Left cardiac atrium (tissue), 4 donors: Measurements from ENCODE around the gene CLPTM1L. TPM values are rescaled to one million over a fixed set of nuclear protein-coding genes. Genes with fewer than 3 reads are reported as not detected.
"Not testable (repeated sequence)": the region's sequence is repeated elsewhere in the genome, so short reads cannot be mapped to it uniquely, and the experiment has no call there.

Experiments used
- ATAC-seq, 2 donors: fragments of 200-7000 bp; cut with Tn5 transposase; one replicate each; pipeline ENCODE4 v1.9.1; 2020; ENCODE audit warnings: mild to moderate bottlenecking in 2 of 2, moderate library complexity in 2 of 2
- DNase-seq: peaks from one replicate; pipeline ENCODE4 v3.0.0-alpha.2; 2020
- intact Hi-C, 2 donors: fragments of 100-400 bp; cut with DNase I; formaldehyde crosslinking; loops; one replicate each; pipeline versions ENCODE4 v1.14.1 to v1.15.1; 2022 to 2023
- total RNA-seq, 2 donors: library from RNA; stranded (reverse); fragmentation: NEBNext Ultra II Directional; extraction: Animal tissue kit (Norgen Biotek cat#: 25700); gene quantifications; one replicate each; pipeline ENCODE4 v1.2.1, GENCODE V29; 2021
- donor health status: DM: no; HTN: yes; CAD: no.
- donor health status: DM: no; HTN: yes; CAD: no; lungs with severe emphysema.
- donor health status: DM: yes; HTN: yes; CAD: no.
- donor health status: Dilated cardiomyopathy.

The CLPTM1L gene
- total RNA-seq, 2 donors from 2014 or later, result 46.6 to 51.7 TPM

DNA sequence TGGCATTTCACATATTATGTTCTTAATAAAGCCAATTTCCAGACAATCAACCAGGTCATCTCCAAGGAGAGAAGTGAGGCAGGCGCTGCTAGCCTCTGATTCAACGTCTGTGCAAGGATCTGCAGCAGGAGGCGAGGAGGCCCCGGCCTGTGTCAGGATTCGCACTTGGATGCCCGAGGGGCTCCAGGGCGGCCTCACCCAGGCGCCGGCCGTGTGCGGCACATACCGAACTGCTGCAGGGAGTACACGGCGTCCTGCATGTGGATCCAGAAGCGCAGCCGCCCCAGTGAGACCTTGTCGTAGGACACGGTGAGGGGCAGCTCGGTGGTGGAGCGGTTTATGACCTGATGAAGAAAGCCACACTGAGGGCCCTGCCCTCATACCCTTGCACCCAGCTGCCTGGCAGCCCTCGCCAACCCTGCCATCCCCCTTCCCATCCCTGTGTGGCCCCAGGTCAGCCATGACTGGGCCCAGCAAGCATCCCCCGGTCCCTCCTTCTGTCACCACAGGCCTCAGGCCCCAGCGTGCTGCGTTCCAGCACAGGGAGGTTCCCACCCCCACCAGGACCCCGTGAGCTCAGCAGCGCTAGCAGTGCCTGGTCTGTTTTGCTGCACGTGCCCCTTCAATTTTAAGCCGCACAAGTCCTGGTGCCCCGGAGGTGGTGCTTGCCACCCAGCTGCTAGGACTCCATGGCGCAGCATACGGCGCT lies 9.9 kb downstream of the CLPTM1L start:
- no peak for DNase-seq
- no peak for ATAC-seq
- intact Hi-C loops, result no loop called here

DNA sequence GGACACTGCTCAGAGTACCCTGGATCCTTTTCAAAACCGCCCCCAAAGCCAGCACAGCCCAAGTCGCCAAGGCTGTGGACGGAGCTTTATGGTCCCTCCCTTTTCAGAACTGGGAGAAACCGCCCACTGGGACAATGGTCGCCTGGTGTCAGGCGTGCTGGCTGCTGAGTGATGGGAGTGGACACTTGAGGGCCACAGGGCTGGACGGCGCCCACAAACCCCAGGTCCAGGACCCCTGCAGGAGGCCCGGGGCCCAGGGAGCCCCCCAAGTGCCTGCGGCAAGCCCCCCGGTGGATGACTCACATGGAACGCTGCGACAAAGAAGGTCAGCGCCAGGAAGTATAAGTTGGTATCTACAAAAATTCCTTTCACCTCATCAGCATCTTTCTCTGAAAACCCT lies 10.9 kb downstream of the CLPTM1L start:
- ATAC-seq (no peak), DNase-seq (no peak)
- intact Hi-C loops, result no loop called here

DNA sequence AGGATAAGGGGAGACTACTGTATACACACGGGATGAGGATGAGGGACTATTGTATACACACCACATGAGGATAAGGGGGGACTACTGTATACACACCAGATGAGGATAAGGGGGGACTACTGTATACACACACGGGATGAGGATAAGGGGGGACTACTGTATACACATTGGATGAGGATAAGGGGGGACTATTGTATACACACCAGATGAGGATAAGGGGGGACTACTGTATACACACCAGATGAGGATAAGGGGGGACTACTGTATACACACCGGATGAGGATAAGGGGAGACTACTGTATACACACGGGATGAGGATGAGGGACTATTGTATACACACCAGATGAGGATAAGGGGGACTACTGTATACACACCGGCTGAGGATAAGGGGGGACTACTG lies 11.6 kb downstream of the CLPTM1L start:
- intact Hi-C loops, DNase-seq, ATAC-seq: not testable (repeated sequence)

DNA sequence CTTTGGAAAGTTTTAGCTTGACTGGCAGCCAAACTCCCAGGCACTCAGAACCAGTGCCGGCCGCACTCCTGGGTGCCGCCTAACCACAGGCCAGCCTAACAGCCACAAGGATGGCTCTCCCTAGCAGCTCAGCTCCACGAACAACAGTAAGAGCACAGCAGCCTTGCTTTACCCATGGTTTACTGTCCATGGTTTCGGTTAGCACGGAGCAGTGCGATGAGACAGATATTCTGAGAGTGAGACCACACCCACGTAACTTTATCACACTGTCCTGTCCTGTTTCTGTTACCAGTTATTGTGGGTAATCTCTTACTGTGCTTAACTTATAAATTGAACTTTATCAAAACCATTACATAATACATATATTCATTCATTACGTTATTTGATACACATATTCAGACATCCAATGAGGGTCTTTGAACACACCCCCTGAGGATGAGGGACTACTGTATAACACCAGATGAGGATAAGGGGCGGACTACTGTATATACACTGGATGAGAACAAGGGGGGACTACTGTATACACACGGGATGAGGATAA lies 12.4 kb downstream of the CLPTM1L start:
- no peak for DNase-seq
- ATAC-seq, result no peak
- intact Hi-C loops, result no loop called here

GRCh38 chr5:1331861-1332405 lies 13.0 kb downstream of the CLPTM1L start:
- DNase-seq (no peak), ATAC-seq (no peak)
- intact Hi-C loops, result no loop called here

DNA sequence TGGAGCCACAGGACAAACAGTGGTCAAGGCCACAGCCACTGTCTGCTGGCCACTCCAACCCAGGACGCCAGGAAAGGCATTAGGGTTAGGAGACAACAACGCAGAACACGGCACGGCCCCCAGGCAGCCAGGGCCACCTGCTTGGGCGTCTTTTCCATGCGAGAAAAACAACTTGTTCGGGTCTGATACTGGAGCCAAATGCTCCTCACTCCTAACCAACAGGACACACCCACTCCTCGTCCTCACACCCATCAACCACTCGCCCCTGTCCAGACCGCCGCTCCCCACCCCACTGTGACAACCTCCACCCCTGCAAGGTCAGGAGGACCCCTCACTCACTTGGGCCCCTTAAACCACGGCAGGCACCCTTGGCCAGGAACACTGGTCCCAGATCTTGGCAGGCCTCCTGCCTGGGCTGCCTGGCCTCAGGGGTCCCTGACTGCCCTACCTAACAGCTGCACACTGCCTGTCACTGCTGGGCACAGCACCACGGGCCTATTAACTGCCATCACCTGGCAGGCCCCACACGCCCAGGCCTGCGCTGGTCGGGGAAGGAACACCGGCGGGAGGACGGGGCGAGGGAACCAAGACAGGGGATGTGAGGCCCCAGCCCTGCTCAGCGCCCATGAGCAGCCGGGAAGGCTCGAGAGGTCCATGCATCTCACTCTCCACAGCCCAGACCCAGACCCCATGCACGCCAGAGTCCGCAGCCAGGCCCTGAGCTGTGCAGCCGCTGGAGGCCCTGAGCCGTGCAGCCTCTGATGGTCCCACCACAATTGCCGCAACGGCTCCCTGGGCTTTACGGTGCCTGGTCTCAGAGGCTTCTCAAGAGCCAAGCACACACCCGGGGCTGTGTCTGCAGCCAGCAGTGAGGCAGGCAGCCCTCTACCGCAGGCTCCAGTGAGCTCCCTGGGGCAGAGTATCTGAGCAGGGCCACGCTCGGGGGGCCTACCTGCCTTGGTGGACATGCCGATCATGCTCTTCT lies 13.8 kb downstream of the CLPTM1L start:
- ATAC-seq (peak in 1 of 2 donors; percentile 20), DNase-seq (no peak)
- intact Hi-C loops, result no loop called here

DNA sequence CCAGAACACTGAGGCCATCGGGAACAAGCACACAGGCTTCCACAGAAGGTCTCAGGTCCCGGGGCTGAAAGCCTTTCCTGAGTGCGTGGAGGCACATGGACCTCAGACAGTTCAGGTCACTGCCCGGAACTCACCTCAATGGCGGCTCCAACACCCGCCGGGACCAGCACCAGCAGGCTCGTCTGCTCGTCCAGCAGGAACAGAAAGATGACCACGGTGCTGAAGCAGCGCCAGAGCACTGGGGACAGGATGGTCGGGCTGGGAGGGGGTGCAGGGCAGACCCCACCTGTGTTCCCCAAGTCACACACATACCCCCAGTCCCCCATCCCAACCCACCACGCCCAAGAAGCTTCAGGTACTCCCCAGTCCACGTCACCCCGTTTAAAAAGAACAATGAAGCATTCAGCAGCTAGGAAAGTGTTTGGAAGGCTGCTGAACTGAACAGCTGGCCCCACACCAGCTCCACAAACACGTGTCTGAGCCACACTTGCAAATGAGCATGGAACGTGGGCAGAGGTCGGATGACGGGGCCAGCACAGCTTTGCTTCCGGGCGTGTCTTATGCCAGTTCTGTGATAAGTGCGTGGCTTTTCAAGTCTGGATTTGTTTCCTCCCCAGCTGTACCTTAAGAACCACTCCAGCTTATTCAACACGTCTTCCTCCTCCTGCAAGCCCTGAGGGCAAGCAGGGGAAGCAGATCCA lies 14.6 kb downstream of the CLPTM1L start:
- peak; percentile 83 to 93 for ATAC-seq
- DNase-seq, result no peak
- intact Hi-C loops, result no loop called here

DNA sequence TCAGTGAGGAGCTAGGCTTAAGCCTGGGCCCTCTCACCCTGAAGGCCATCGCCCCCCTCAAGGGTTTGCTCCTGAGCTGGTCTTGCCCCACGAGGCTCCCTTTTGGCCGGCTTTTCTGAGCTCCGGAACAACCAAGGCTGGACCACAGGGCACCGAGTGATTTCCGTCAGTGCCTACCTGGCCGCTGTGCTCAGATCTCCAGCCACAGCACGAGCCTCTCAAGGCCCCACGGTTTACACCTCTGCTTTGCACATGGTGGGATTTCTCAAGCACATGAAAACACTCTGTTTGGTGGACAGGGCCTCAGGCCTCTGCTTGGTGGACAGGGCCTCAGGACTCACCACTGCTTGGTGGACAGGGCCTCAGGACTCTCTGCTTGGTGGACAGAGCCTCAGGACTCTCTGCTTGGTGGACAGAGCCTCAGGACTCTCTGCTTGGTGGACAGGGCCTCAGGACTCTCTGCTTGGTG lies 15.8 kb downstream of the CLPTM1L start:
- intact Hi-C loops, result no loop called here
- DNase-seq (no peak), ATAC-seq (no peak)

DNA sequence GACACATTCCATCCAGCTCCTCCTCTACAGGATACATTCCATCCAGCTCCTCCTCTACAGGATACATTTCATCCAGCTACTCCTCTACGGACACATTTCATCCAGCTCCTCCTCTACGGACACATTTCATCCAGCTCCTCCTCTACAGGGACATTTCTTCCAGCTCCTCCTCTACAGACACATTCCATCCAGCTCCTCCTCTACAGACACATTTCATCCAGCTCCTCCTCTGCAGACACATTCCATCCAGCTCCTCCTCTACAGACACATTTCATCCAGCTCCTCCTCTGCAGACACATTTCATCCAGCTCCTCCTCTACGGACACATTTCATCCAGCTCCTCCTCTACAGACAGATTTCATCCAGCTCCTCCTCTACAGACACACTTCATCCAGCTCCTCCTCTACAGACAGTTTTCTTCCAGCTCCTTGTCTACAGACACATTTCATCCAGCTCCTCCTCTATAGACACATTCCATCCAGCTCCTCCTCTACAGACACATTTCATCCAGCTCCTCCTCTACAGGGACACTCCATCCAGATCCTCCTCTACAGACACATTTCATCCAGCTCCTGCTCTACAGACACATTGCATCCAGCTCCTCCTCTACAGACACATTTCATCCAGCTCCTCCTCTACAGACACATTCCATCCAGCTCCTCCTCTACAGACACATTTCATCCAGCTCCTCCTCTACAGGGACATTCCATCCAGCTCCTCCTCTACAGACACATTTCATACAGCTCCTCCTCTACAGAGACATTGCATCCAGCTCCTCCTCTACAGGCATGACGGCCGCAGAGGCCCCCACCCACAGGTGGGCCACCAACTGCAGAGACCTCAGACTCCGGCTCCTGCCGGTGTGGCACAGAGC lies 16.4 kb downstream of the CLPTM1L start:
- intact Hi-C loops, DNase-seq, ATAC-seq: not testable (repeated sequence)

DNA sequence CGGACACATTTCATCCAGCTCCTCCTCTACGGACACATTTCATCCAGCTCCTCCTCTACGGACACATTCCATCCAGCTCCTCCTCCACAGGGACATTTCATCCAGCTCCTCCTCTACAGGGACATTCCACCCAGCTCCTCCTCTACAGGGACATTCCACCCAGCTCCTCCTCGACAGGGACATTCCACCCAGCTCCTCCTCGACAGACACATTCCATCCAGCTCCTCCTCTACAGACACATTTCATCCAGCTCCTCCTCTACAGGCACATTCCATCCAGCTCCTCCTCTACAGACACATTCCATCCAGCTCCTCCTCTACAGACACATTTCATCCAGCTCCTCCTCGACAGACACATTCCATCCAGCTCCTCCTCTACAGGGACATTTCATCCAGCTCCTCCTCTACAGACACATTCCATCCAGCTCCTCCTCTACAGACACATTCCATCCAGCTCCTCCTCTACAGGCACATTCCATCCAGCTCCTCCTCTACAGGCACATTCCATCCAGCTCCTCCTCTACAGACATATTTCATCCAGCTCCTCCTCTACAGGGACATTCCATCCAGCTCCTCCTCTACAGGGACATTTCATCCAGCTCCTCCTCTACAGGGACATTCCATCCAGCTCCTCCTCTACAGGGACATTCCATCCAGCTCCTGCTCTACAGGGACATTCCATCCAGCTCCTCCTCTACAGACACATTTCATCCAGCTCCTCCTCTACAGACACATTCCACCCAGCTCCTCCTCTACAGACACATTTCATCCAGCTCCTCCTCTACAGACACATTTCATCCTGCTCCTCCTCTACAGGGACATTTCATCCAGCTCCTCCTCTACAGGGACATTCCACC lies 17.8 kb downstream of the CLPTM1L start:
- intact Hi-C loops, DNase-seq, ATAC-seq: not testable (repeated sequence)

- intact Hi-C loops, DNase-seq, ATAC-seq: not testable (repeated sequence)
Observed at GRCh38 chr5:1326532-1326875, 18.4 kb downstream of the CLPTM1L start.

DNA sequence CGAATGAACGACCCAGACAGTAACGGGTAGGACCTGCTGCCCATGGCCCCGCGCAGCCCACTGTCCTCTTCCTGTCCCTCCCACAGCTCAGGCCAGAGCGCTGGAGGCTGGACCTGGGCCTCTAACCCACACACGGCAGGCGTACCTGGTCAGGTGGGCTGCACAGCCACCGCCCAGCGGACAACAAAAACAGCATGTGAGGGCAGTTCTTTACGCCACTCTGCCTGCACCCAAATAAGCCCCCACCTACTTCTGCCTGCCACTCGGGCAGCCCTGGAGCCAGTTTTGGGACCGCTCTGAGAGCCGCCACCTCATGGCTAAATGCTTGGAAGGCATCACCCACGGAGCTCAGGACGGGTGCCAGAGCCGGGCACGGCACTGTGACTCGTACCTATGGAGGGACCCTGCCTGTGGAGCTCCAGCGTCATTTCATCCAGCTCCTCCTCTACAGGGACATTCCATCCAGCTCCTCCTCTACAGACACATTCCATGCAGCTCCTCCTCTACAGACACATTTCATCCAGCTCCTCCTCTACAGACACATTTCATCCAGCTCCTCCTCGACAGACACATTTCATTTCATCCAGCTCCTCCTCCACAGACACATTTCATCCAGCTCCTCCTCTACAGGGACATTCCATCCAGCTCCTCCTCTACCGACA lies 18.9 kb downstream of the CLPTM1L start:
- ATAC-seq (no peak), DNase-seq (no peak)
- intact Hi-C loops, result no loop called here

DNA sequence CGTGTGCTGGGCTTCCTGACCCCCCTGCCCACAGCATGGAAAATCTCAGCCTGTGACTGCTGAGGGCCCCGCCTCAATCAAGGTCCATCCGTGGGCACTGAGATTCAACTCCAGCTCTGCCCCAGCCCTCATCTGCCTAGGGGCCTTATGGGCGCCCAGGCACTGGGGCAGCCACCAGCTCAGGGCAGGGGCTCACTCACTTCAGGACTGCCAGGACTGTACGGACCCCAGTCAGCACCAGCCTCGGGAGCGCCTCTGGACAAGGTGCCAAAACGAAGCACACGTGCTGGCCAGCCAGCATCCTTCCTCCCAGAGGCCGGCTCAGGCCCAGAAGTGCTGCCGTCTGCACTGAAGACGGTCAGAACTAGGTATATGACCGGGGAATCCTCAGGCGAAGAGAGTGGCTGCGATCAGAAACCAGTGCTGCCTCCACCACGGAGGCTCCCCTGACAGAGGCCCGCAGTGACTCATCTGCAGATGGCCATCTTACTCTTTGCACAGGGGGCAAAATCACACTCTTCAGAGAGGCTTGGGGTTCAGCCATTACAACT lies 19.6 kb downstream of the CLPTM1L start:
- no peak for DNase-seq
- intact Hi-C loops, result no loop called here
- ATAC-seq, result peak; percentile 16 to 22

DNA sequence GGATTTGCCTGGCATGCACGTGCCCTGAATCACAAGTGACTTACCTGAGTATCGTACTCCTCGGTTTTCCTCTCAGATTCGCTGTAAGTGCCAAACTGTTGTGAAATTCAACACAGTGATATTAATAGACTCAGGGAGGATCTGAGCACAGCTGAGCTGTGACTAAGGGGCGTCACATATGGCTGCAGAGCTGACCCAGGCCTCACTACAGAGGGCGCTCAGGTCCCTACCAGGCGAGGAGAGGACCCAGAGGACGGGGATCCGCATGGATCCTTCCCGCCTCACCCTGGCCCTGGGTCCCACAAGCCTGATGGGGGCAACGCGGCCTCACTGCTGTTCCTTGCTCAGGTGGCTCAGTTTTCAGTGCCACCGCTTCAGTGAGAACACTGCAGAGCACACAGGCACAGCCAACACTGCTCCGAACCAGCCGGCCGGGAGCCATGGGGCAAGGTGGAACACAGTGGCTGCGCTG lies 20.1 kb downstream of the CLPTM1L start:
- intact Hi-C loops, result no loop called here
- peak; percentile 42 to 56 for ATAC-seq
- no peak for DNase-seq

GRCh38 chr5:1324301-1324700 lies 20.6 kb downstream of the CLPTM1L start:
- no peak for ATAC-seq
- intact Hi-C loops, result no loop called here
- no peak for DNase-seq

DNA sequence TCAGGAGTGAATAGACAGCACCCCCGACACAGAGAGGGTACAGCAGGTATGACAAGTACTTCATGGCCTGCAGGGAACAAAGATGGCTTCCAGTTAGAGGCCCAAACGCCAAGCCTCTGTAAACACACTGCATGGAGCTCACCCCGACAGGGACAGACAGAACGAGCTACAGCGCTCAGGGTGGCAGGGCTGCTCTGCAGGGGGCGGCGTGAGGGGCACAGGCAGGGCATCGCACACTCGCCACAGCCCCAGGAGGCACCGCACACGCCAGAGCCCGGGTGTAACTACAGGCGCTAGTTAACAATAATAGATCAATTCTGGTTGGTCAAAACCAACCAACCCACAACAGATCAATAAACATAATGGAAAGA lies 21.1 kb downstream of the CLPTM1L start:
- no peak for ATAC-seq
- intact Hi-C loops, result no loop called here
- DNase-seq, result no peak
